AG04449 (cell line): ENCODE data around the gene TFDP1.

ENCODE experiments used
- CTCF ChIA-PET: fragments of 350-600 bp; formaldehyde crosslinking; extraction: SDS; loops from one replicate; lab custom pipeline; 2021; ENCODE audit warnings: antibody characterized with exemption; lab: Yijun Ruan, JAX
- POLR2A ChIA-PET: fragments of 400-600, 350-600 bp; formaldehyde crosslinking; extraction: SDS; loops from one replicate; lab custom pipeline; 2020; ENCODE audit warnings: antibody characterized with exemption, inconsistent platforms; lab: Yijun Ruan, JAX
- DNase-seq: peaks from one replicate; pipeline ENCODE4 v3.0.0-alpha.2; 2010; ENCODE audit warnings: low read depth, low spot score
- H3K4me3 ChIP-seq: 2 replicates; pipeline ENCODE4 v1.5.1; 2011; ENCODE audit warnings: low read depth, mild to moderate bottlenecking, control low read depth, low read length
- TF ChIP-seq, protein P1 (sequence below): IDR thresholded peaks from one replicate; pipeline ENCODE4 v1.5.1; 2011; ENCODE audit warnings: mild to moderate bottlenecking, moderate library complexity, low read length, control low read depth, inconsistent platforms; ENCODE audit not compliant: insufficient read depth; ENCODE audit errors: missing control alignments

TFDP1 gene

GRCh38 chr13:113552786-113553434 lies 31.6 kb upstream of the TFDP1 start:
- ChIA-PET POLR2A (no interaction called here), CTCF (interaction anchor here (1.4 to 1.9 kb wide), 2 partner anchors 10 kb away, joined by 8 to 10 read pairs; no protein-coding TSS in a partner anchor)
- TF ChIP-seq, protein P1, sequence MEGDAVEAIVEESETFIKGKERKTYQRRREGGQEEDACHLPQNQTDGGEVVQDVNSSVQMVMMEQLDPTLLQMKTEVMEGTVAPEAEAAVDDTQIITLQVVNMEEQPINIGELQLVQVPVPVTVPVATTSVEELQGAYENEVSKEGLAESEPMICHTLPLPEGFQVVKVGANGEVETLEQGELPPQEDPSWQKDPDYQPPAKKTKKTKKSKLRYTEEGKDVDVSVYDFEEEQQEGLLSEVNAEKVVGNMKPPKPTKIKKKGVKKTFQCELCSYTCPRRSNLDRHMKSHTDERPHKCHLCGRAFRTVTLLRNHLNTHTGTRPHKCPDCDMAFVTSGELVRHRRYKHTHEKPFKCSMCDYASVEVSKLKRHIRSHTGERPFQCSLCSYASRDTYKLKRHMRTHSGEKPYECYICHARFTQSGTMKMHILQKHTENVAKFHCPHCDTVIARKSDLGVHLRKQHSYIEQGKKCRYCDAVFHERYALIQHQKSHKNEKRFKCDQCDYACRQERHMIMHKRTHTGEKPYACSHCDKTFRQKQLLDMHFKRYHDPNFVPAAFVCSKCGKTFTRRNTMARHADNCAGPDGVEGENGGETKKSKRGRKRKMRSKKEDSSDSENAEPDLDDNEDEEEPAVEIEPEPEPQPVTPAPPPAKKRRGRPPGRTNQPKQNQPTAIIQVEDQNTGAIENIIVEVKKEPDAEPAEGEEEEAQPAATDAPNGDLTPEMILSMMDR = no peak
- no peak overlapping the region for H3K4me3 ChIP-seq
- no peak for DNase-seq

- TF ChIP-seq, protein P1 = no peak
- H3K4me3 ChIP-seq = no peak overlapping the region
- no peak for DNase-seq
- POLR2A ChIA-PET = no interaction called here
- CTCF ChIA-PET = interaction anchor here (1.3 to 1.9 kb wide), 2 partner anchors 9 to 20 kb away, joined by 3 to 8 read pairs; no protein-coding TSS in a partner anchor
These were observed 30.8 kb upstream of the TFDP1 start for GRCh38 chr13:113553511-113554332.

- no peak for DNase-seq
- CTCF ChIA-PET = interaction anchor here (1.3 to 1.9 kb wide), 2 partner anchors 8 to 20 kb away, joined by 3 to 8 read pairs; no protein-coding TSS in a partner anchor
- POLR2A ChIA-PET = no interaction called here
These were observed 30.2 kb upstream of the TFDP1 start for GRCh38 chr13:113554333-113554700.

DNA sequence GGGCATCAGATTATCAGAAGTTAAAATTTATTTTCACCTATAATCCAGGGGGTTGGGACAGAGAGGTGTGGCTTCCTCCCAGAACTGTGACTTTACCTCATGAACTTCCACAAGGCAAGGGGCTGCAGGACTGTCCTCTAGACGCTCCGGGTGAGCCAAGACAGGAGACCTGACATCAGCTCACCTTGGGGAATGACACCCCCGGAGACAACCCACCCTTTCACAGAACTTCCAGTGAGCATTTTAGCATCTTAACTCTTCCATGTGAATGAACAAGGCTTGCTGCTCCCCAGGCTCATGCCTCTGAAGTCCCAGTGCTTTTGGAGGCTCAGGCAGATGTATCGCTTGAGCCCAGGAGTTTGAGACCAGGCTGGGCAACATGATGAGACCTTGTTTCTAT lies 29.4 kb upstream of the TFDP1 start:
- DNase-seq = no peak
- CTCF ChIA-PET = interaction anchor here (1.2 kb wide), 1 partner anchor 97 kb away, joined by 3 read pairs; no protein-coding TSS in a partner anchor
- no peak overlapping the region for H3K4me3 ChIP-seq
- POLR2A ChIA-PET = no interaction called here
- TF ChIP-seq, protein P1 = no peak

More at GRCh38 chr13:113554333-113554700, 30.2 kb upstream of the TFDP1 start:
- no peak overlapping the region for H3K4me3 ChIP-seq
- TF ChIP-seq, protein P1 = no peak

- H3K4me3 ChIP-seq = no peak overlapping the region
- CTCF ChIA-PET = no interaction called here
- no peak for DNase-seq
- POLR2A ChIA-PET = no interaction called here
- TF ChIP-seq, protein P1 = no peak
These were observed 27.5 kb upstream of the TFDP1 start for GRCh38 chr13:113557013-113557412.

DNA sequence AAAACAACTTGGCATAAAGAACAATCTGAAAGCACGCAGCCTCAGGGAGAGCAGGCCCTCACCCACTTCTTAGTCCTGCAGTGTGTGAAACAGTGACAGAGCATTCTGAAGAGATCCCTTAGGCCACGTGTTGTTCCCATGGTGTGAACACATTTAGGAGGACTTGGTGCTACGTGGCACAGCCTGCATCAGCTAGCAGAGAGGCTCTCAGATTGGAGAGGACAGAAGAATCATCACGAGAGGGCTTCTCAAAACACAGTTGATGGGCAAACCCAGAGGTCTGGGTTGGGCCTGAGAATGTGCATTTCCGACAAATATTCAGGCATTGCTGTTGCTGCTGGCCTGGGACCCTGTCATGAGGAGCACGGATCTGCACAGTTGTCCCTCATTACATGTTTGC lies 26.1 kb upstream of the TFDP1 start:
- no peak for DNase-seq
- ChIA-PET POLR2A (no interaction called here), CTCF (no interaction called here)
- TF ChIP-seq, protein P1 = no peak
- no peak overlapping the region for H3K4me3 ChIP-seq
